C4-2B (cell line): ENCODE measurements around the gene ANP32B.

ENCODE experiments used
- ZFX ChIP-seq: fragments of 450-650 bp; IDR thresholded peaks from 2 replicates; pipeline ENCODE4 v1.6.1; 2017
- TF ChIP-seq, protein P1 (sequence below): fragments of 450-650 bp; conservative IDR thresholded peaks from 2 replicates; pipeline ENCODE4 v1.5.1; 2017; ENCODE audit warnings: mild to moderate bottlenecking

DNA sequence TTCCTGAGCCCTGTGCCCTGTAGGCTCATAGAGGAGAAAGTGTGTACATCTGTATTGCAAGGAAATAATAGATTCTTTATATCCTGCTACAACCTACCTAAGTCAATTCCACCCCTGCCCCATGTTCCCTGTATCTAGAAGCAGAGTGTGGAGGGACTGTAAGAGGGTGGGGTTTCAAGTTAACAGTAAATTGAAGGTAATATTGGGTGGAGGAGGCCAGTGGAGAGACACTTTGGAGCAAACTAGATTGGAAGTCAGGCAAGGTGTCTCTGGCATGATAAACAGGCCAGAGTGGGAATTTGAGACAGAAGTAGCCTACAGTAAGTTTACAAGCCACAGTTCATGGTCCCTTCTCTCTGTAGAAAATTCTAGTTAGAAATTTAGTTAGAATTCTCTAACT is 42.9 kb upstream of the ANP32B start:
- TF ChIP-seq, protein P1, sequence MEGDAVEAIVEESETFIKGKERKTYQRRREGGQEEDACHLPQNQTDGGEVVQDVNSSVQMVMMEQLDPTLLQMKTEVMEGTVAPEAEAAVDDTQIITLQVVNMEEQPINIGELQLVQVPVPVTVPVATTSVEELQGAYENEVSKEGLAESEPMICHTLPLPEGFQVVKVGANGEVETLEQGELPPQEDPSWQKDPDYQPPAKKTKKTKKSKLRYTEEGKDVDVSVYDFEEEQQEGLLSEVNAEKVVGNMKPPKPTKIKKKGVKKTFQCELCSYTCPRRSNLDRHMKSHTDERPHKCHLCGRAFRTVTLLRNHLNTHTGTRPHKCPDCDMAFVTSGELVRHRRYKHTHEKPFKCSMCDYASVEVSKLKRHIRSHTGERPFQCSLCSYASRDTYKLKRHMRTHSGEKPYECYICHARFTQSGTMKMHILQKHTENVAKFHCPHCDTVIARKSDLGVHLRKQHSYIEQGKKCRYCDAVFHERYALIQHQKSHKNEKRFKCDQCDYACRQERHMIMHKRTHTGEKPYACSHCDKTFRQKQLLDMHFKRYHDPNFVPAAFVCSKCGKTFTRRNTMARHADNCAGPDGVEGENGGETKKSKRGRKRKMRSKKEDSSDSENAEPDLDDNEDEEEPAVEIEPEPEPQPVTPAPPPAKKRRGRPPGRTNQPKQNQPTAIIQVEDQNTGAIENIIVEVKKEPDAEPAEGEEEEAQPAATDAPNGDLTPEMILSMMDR, result no peak
- no peak for TF ChIP-seq ZFX
